ENCODE measurements around the gene ABCD2.

GRCh38 chr12:39588348-39588747 is 31.3 kb downstream of the ABCD2 start:
- TF ChIP-seq, protein P1, sequence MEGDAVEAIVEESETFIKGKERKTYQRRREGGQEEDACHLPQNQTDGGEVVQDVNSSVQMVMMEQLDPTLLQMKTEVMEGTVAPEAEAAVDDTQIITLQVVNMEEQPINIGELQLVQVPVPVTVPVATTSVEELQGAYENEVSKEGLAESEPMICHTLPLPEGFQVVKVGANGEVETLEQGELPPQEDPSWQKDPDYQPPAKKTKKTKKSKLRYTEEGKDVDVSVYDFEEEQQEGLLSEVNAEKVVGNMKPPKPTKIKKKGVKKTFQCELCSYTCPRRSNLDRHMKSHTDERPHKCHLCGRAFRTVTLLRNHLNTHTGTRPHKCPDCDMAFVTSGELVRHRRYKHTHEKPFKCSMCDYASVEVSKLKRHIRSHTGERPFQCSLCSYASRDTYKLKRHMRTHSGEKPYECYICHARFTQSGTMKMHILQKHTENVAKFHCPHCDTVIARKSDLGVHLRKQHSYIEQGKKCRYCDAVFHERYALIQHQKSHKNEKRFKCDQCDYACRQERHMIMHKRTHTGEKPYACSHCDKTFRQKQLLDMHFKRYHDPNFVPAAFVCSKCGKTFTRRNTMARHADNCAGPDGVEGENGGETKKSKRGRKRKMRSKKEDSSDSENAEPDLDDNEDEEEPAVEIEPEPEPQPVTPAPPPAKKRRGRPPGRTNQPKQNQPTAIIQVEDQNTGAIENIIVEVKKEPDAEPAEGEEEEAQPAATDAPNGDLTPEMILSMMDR (IDR thresholded peaks at IDR 0.05), result no peak
- no peak for TF ChIP-seq POLR2A (IDR thresholded peaks at IDR 0.05)
